Spleen (tissue), 11 donors: ENCODE data around the gene GAS6. TPM values are rescaled to one million over a fixed set of nuclear protein-coding genes. Genes with fewer than 3 reads are reported as not detected.

ENCODE experiments used
- DNase-seq: peaks from one replicate; pipeline ENCODE4 v3.0.0-alpha.2; 2020
- H3K27ac ChIP-seq, 8 donors: fragments of 200-600 bp; sonication (generic) in 7 of 8; 1 replicate in 4 of 8; 2 replicates in 4 of 8; pipeline versions ENCODE4 v1.5.0 to v1.8.0; 2016 to 2021; ENCODE audit warnings: inconsistent platforms in 4 of 8, mild to moderate bottlenecking in 4 of 8, moderate library complexity in 1 of 8
- H3K27me3 ChIP-seq, 7 donors: fragments of 200-600 bp; sonication (generic) in 6 of 7; replicated peaks in 1 of 7; 1 replicate in 4 of 7; 2 replicates in 3 of 7; pipeline versions ENCODE4 v1.5.0 to v1.8.0; 2016 to 2021; ENCODE audit warnings: inconsistent platforms in 3 of 7, mild to moderate bottlenecking in 1 of 7
- H3K36me3 ChIP-seq, 6 donors: fragments of 200-600 bp; sonication (generic) in 5 of 6; 1 replicate in 4 of 6; 2 replicates in 2 of 6; pipeline versions ENCODE4 v1.5.0 to v1.8.0; 2016 to 2021; ENCODE audit warnings: inconsistent platforms in 2 of 6
- H3K4me1 ChIP-seq, 6 donors: fragments of 200-600 bp; sonication (generic) in 5 of 6; 1 replicate in 3 of 6; 2 replicates in 3 of 6; pipeline versions ENCODE4 v1.5.0 to v1.8.0; 2016 to 2021; ENCODE audit warnings: inconsistent platforms in 3 of 6
- H3K4me3 ChIP-seq, 8 donors: fragments of 200-600 bp; sonication (generic) in 7 of 8; 1 replicate in 4 of 8; 2 replicates in 4 of 8; pipeline versions ENCODE4 v1.5.0 to v1.8.0; 2016 to 2021; ENCODE audit warnings: inconsistent platforms in 4 of 8, mild to moderate bottlenecking in 4 of 8, moderate library complexity in 2 of 8
- H3K9me3 ChIP-seq, 8 donors: fragments of 200-600 bp; sonication (generic) in 7 of 8; 1 replicate in 4 of 8; 2 replicates in 4 of 8; pipeline versions ENCODE4 v1.5.0 to v1.8.0; 2016 to 2021; ENCODE audit warnings: inconsistent platforms in 4 of 8
- CTCF ChIP-seq, 11 experiments: fragments of 200-600 bp in 7 of 11; fragments of 450-650 bp in 4 of 11; sonication (generic) in 4 of 11; IDR thresholded peaks in 8 of 11; conservative IDR thresholded peaks in 3 of 11; 1 replicate in 7 of 11; 2 replicates in 4 of 11; pipeline versions ENCODE4 v1.4.0 to v1.8.0; 2016 to 2021; ENCODE audit warnings: antibody characterized with exemption in 11 of 11, inconsistent platforms in 4 of 11, mild to moderate bottlenecking in 1 of 11
- POLR2A ChIP-seq, 3 donors: fragments of 450-650 bp; IDR thresholded peaks; one replicate each; pipeline ENCODE4 v1.5.1; 2017; ENCODE audit warnings: antibody characterized with exemption in 3 of 3, mild to moderate bottlenecking in 1 of 3
- POLR2AphosphoS5 ChIP-seq, 3 donors: sonication (generic); formaldehyde crosslinking; IDR thresholded peaks; one replicate each; pipeline ENCODE4 v1.5.1; 2017; ENCODE audit warnings: antibody characterized with exemption in 3 of 3
- WGBS, 5 donors: extraction: QIAGEN DNeasy Blood & Tissue Kit in 3 of 5; methylation state at CpG; one replicate each; pipeline versions ENCODE4 v1.1.5 to v1.1.7; 2013 to 2018; 5-methylcytosine and 5-hydroxymethylcytosine counted together
- intact Hi-C: fragments of 100-400 bp; cut with DNase I; formaldehyde crosslinking; loops from one replicate; pipeline ENCODE4 v1.15.0; 2023; ENCODE audit warnings: low total_unique reads
- polyA plus RNA-seq, 3 donors: library from polyadenylated mRNA; stranded (reverse); fragments of 200-250 nt; gene quantifications; one replicate each; pipeline ENCODE4 v1.2.1, GENCODE V29; 2013
- total RNA-seq, 7 donors: library from RNA; depleted of rRNA in 3 of 7; stranded (reverse); fragments of >200 nt in 3 of 7; fragmentation: NEBNext Ultra II Directional in 4 of 7; extraction: Animal tissue kit (Norgen Biotek cat#: 25700) in 4 of 7; gene quantifications; one replicate each; pipeline versions ENCODE4 v1.1.0 to v1.2.1, GENCODE V29; 2016 to 2021
- donor health status: healthy with polysubstance abuse.
- donor health status: DM: no; HTN: no; CAD: no; lungs with moderate emphysema.
- donor health status: DM: no; HTN: no; CAD: no.
- donor health status: Bipolar disorder and iron deficiency.
- donor health status: healthy.
- donor health status: DM: no; HTN: no; CAD: no.
- donor health status: DM: yes; HTN: yes; CAD: no.

GAS6 gene
- total and polyA plus RNA-seq, 10 donors = 16.7 to 54.5 (median 35.0) TPM

GRCh38 chr13:113838711-113839201 is 25.1 kb downstream of the GAS6 start:
- H3K27ac ChIP-seq = no peak overlapping the region
- H3K9me3 ChIP-seq = no peaks in the 10 kb centered on the region
- H3K36me3 ChIP-seq = peaks cover 0 to 19% (median 3%) of the 10 kb centered on the region in 6 donors
- H3K27me3 ChIP-seq = peaks cover 0 to 7% (median 0%) of the 10 kb centered on the region in 7 donors
- no peak for DNase-seq
- no peak overlapping the region for H3K4me3 ChIP-seq
- TF ChIP-seq POLR2AphosphoS5 (IDR thresholded peaks at IDR 0.05) = peak in 1 of 3 donors; percentile 26
- TF ChIP-seq CTCF (IDR thresholded peaks at IDR 0.05 in 8 of 11, conservative IDR thresholded peaks at IDR 0.05 in 3 of 11) = no peak
- TF ChIP-seq POLR2A (IDR thresholded peaks at IDR 0.05) = no peak
- H3K4me1 ChIP-seq = peaks cover 9 to 38% (median 17%) of the 10 kb centered on the region in 6 donors
- 88 to 96% (median 90%) methylated on average over 6 to 8 of the region's 8 CpGs for WGBS, 5 donors
- intact Hi-C loops = no loop called here

- H3K4me1 ChIP-seq = peaks cover 9 to 32% (median 17%) of the 10 kb centered on the region in 6 donors
- H3K9me3 ChIP-seq = no peaks in the 10 kb centered on the region
- TF ChIP-seq CTCF (IDR thresholded peaks at IDR 0.05 in 8 of 11, conservative IDR thresholded peaks at IDR 0.05 in 3 of 11) (no peak), POLR2AphosphoS5 (IDR thresholded peaks at IDR 0.05) (peak; percentile 22 to 72 (median 49)), POLR2A (IDR thresholded peaks at IDR 0.05) (no peak)
- no peak for DNase-seq
- peaks cover 0 to 29% (median 5%) of the 10 kb centered on the region in 6 donors for H3K36me3 ChIP-seq
- peak overlapping the region in 5 of 8 donors; percentile 0 to 58 (median 51) for H3K27ac ChIP-seq
- H3K27me3 ChIP-seq = no peaks in the 10 kb centered on the region
- no peak overlapping the region for H3K4me3 ChIP-seq
- WGBS, 5 donors = 68 to 80% (median 75%) methylated on average over 11 to 16 of the region's 16 CpGs
- intact Hi-C loops = no loop called here
These were observed 26.1 kb downstream of the GAS6 start for GRCh38 chr13:113837560-113838355.

- no peak overlapping the region for H3K4me3 ChIP-seq
- WGBS, 5 donors = 55 to 68% (median 61%) methylated on average over 19 of the region's 19 CpGs
- peaks cover 9 to 32% (median 17%) of the 10 kb centered on the region in 6 donors for H3K4me1 ChIP-seq
- H3K36me3 ChIP-seq = peaks cover 0 to 37% (median 8%) of the 10 kb centered on the region in 6 donors
- no peak for DNase-seq
- intact Hi-C loops = no loop called here
- H3K27ac ChIP-seq = peak overlapping the region in 5 of 8 donors; percentile 0 to 58 (median 51)
- no peak for TF ChIP-seq CTCF (IDR thresholded peaks at IDR 0.05 in 8 of 11, conservative IDR thresholded peaks at IDR 0.05 in 3 of 11)
- TF ChIP-seq POLR2AphosphoS5 (IDR thresholded peaks at IDR 0.05) = no peak
- TF ChIP-seq POLR2A (IDR thresholded peaks at IDR 0.05) = no peak
- no peaks in the 10 kb centered on the region for H3K9me3 ChIP-seq
- H3K27me3 ChIP-seq = no peaks in the 10 kb centered on the region
These were observed 26.9 kb downstream of the GAS6 start for GRCh38 chr13:113836768-113837559.
